LNCAP (cell line): ENCODE results near the gene MEDAG.

Experiments used
- CTCF ChIP-seq: fragments of 450-650 bp; IDR thresholded peaks from 2 replicates; pipeline ENCODE4 v1.5.1; 2017; ENCODE audit warnings: mild to moderate bottlenecking

The MEDAG gene

GRCh38 chr13:30905932-30906383 is at the start of gene MEDAG:
Gene MEDAG, plus strand, starts transcription at chr13:30906271. Its CDS starts 245 bp downstream, at chr13:30906516.
- no peak for TF ChIP-seq CTCF

- no peak for TF ChIP-seq CTCF
Measured at GRCh38 chr13:30857018-30857417, 49.1 kb upstream of the MEDAG start.

GRCh38 chr13:30857636-30858035 is 48.4 kb upstream of the MEDAG start:
- TF ChIP-seq CTCF, result no peak

GRCh38 chr13:30859326-30859725 is 46.7 kb upstream of the MEDAG start:
- TF ChIP-seq CTCF, result no peak

DNA sequence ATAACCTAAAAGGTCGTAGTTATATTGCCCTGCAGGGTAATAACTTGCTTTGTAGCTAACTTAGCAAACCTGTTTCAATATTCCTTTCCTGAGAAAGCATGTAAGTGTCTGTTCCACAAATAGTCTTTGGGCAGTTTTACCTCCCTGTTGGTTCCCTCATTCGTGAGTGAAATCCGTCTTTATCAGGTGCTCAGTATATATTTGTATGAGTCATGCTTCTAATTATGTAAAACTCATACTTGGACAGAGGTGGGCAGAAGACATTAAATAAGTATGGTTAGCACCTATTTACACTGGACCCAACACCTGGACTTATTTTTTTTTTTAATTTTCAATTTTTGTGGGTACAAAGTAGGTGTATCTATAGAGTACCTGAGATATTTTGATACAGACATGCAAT is 44.9 kb upstream of the MEDAG start:
- no peak for TF ChIP-seq CTCF

GRCh38 chr13:30861836-30862467 is 44.1 kb upstream of the MEDAG start:
- TF ChIP-seq CTCF, result no peak

GRCh38 chr13:30862707-30863106 is 43.4 kb upstream of the MEDAG start:
- no peak for TF ChIP-seq CTCF

DNA sequence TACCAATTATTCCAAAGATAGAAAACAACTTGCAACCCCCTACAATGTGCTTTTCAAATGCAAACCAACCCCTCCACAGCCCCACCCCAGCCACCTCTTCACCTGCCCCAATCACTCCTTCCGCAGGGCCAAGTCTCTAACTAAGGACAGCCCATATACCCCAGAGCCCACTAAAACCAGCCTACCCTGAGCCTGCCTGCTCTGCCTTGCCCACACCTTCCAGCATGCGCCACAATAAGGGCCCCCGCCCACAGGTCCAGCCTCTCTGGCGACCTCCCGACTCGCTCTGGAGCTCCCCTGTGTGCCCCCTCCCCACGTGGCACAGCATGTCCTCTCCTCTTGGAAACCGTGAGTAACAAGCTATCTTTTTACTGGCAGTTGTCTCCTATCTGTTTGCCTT is 42.8 kb upstream of the MEDAG start:
- no peak for TF ChIP-seq CTCF
